H9 (cell line): ENCODE results near the gene ADRB1. TPM values are rescaled to one million over a fixed set of nuclear protein-coding genes. Genes with fewer than 3 reads are reported as not detected.

Experiments
- DNase-seq: peaks from one replicate; pipeline ENCODE4 v3.0.0-alpha.2; 2017
- H2AFZ ChIP-seq: one replicate; pipeline ENCODE4 v1.6.1; 2013; ENCODE audit warnings: mild to moderate bottlenecking, low read length, control low read depth, moderate library complexity
- H2AK5ac ChIP-seq: 2 replicates; pipeline ENCODE4 v1.6.1; 2013; ENCODE audit warnings: low read length, control low read depth, mixed read lengths; ENCODE audit not compliant: insufficient read length
- H2BK120ac ChIP-seq: one replicate; pipeline ENCODE4 v1.6.1; 2013; ENCODE audit warnings: low read depth, mild to moderate bottlenecking, low read length, control low read depth, inconsistent platforms; ENCODE audit not compliant: poor library complexity, severe bottlenecking
- H2BK12ac ChIP-seq: 2 replicates; pipeline ENCODE4 v1.6.1; 2013; ENCODE audit warnings: low read length, control low read depth, mixed read lengths, low read depth; ENCODE audit not compliant: insufficient read length
- H2BK15ac ChIP-seq: 2 replicates; pipeline ENCODE4 v1.6.1; 2013; ENCODE audit warnings: low read depth, low read length, control low read depth
- H2BK20ac ChIP-seq: one replicate; pipeline ENCODE4 v1.6.1; 2013; ENCODE audit warnings: low read depth, mild to moderate bottlenecking, low read length, control low read depth, inconsistent platforms; ENCODE audit not compliant: poor library complexity, severe bottlenecking
- H2BK5ac ChIP-seq: 2 replicates; pipeline ENCODE4 v1.6.1; 2013; ENCODE audit warnings: low read length, control low read depth, mixed read lengths; ENCODE audit not compliant: insufficient read length
- H3K14ac ChIP-seq: 2 replicates; pipeline ENCODE4 v1.6.1; 2013; ENCODE audit warnings: low read length, control low read depth; ENCODE audit not compliant: insufficient read depth
- H3K18ac ChIP-seq: 2 replicates; pipeline ENCODE4 v1.6.1; 2013; ENCODE audit warnings: low read depth, mild to moderate bottlenecking, mixed read lengths, low read length, control low read depth; ENCODE audit not compliant: insufficient read length
- H3K23ac ChIP-seq: 2 replicates; pipeline ENCODE4 v1.6.1; 2013; ENCODE audit warnings: low read length, control low read depth, mixed read lengths, low read depth; ENCODE audit not compliant: insufficient read length
- H3K23me2 ChIP-seq: 2 replicates; pipeline ENCODE4 v1.6.1; 2013; ENCODE audit warnings: low read depth, mild to moderate bottlenecking, mixed read lengths, low read length, control low read depth; ENCODE audit not compliant: insufficient read length, poor library complexity, severe bottlenecking
- H3K27ac ChIP-seq: 2 replicates; pipeline ENCODE4 v1.5.1; 2013; ENCODE audit warnings: low read length, control low read depth, mixed read lengths, low read depth; ENCODE audit not compliant: insufficient read length
- H3K27me3 ChIP-seq: 2 replicates; pipeline ENCODE4 v1.6.1; 2013; ENCODE audit warnings: low read length, control low read depth, inconsistent platforms; ENCODE audit not compliant: insufficient read depth
- H3K4ac ChIP-seq: 2 replicates; pipeline ENCODE4 v1.6.1; 2013; ENCODE audit warnings: low read depth, mild to moderate bottlenecking, control low read depth, inconsistent platforms, low read length, moderate library complexity
- H3K4me1 ChIP-seq: 2 replicates; pipeline ENCODE4 v1.6.1; 2013; ENCODE audit warnings: low read length, control low read depth, inconsistent platforms; ENCODE audit not compliant: insufficient read depth
- H3K4me2 ChIP-seq: 2 replicates; pipeline ENCODE4 v1.6.1; 2013; ENCODE audit warnings: low read length, control low read depth, mixed read lengths; ENCODE audit not compliant: insufficient read length, insufficient read depth
- H3K56ac ChIP-seq: 2 replicates; pipeline ENCODE4 v1.6.1; 2013; ENCODE audit warnings: low read depth, mild to moderate bottlenecking, mixed read lengths, low read length, control low read depth; ENCODE audit not compliant: insufficient read length
- H3K79me1 ChIP-seq: 2 replicates; pipeline ENCODE4 v1.6.1; 2013; ENCODE audit warnings: low read depth, mild to moderate bottlenecking, moderate library complexity, low read length, control low read depth, inconsistent platforms; ENCODE audit not compliant: insufficient read depth, poor library complexity, severe bottlenecking
- H3K79me2 ChIP-seq: 2 replicates; pipeline ENCODE4 v1.6.1; 2013; ENCODE audit warnings: low read length, control low read depth, inconsistent platforms; ENCODE audit not compliant: insufficient read depth
- H3K9ac ChIP-seq: 2 replicates; pipeline ENCODE4 v1.6.1; 2013; ENCODE audit warnings: low read length, control low read depth, mixed read lengths; ENCODE audit not compliant: insufficient read length; ENCODE audit errors: extremely low read depth
- H3K9me3 ChIP-seq: one replicate; pipeline ENCODE4 v1.6.1; 2013; ENCODE audit warnings: low read depth, low read length, inconsistent platforms; ENCODE audit not compliant: control insufficient read depth
- H3T11ph ChIP-seq: one replicate; pipeline ENCODE4 v1.6.1; 2013; ENCODE audit warnings: mild to moderate bottlenecking, low read length, control low read depth, inconsistent platforms
- H4K20me1 ChIP-seq: one replicate; pipeline ENCODE4 v1.6.1; 2013; ENCODE audit not compliant: control insufficient read depth, insufficient read length, insufficient read depth
- H4K5ac ChIP-seq: 2 replicates; pipeline ENCODE4 v1.6.1; 2013; ENCODE audit warnings: low read depth, mild to moderate bottlenecking, mixed read lengths, low read length, control low read depth; ENCODE audit not compliant: insufficient read length
- H4K8ac ChIP-seq: replicated peaks from 2 replicates; pipeline ENCODE4 v1.6.1; 2013; ENCODE audit warnings: low read length, control low read depth, mixed read lengths, low read depth; ENCODE audit not compliant: insufficient read length
- H4K91ac ChIP-seq: 2 replicates; pipeline ENCODE4 v1.6.1; 2013; ENCODE audit warnings: low read depth, mild to moderate bottlenecking, moderate library complexity, mixed read lengths, low read length, control low read depth; ENCODE audit not compliant: insufficient read length
- H3K27ac Mint-ChIP-seq, 3 experiments: 2 replicates in 2 of 3; 3 replicates in 1 of 3; pipeline ENCODE4 v1.8.0; 2020 to 2021; ENCODE audit warnings: mixed read lengths in 3 of 3, mild to moderate bottlenecking in 1 of 3, moderate library complexity in 1 of 3
- H3K27me3 Mint-ChIP-seq: 2 replicates; pipeline ENCODE4 v1.8.0; 2021; ENCODE audit warnings: low read depth, mild to moderate bottlenecking, moderate library complexity, mixed read lengths
- H3K36me3 Mint-ChIP-seq, 3 experiments: 2 replicates in 2 of 3; 3 replicates in 1 of 3; pipeline ENCODE4 v1.8.0; 2020 to 2021; ENCODE audit warnings: low read depth in 3 of 3, mixed read lengths in 3 of 3; ENCODE audit not compliant: insufficient read depth in 1 of 3
- H3K4me1 Mint-ChIP-seq, 2 experiments: 2 replicates each; pipeline ENCODE4 v1.8.0; 2020; ENCODE audit warnings: mixed read lengths in 2 of 2
- H3K4me3 Mint-ChIP-seq, 2 experiments: 2 replicates in 1 of 2; 3 replicates in 1 of 2; pipeline ENCODE4 v1.8.0; 2020 to 2021; ENCODE audit warnings: mild to moderate bottlenecking in 2 of 2, mixed read lengths in 2 of 2, moderate library complexity in 1 of 2
- H3K9me3 Mint-ChIP-seq, 2 experiments: 2 replicates in 1 of 2; 3 replicates in 1 of 2; pipeline ENCODE4 v1.8.0; 2020; ENCODE audit warnings: mild to moderate bottlenecking in 2 of 2, mixed read lengths in 2 of 2, moderate library complexity in 1 of 2
- total RNA-seq: library from RNA; stranded (reverse); gene quantifications from 2 replicates; pipeline ENCODE4 v1.2.1, GENCODE V29; 2021
- TF ChIP-seq, protein P1 (sequence below): fragments of 200-600 bp; sonication (generic); conservative IDR thresholded peaks from 3 replicates; pipeline ENCODE4 v1.8.0; 2021; ENCODE audit warnings: antibody characterized with exemption, mild to moderate bottlenecking

ADRB1 gene
- total RNA-seq, 1 experiment from 2014 or later, result 0.13 TPM

DNA sequence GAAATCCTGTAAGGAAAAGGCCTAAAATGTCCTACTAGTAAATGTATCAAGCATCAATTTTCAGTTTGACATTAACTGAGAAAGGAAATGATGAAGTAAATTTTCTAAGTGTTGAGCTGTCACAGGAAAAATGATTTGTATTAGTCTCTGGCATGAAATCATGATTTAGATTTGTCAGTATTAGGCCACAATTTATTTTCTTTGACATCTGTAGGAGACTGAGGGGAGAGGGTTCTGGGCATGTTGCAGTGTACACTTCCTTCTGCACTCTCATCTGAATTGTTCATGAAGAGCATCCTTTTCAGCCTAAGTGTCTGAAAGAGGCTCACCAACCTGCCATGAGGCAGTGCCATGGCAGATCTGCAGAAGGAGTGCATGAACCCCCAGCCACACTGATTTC lies 15.9 kb downstream of the ADRB1 start:
- H3K79me2 ChIP-seq, result no peaks in the 10 kb centered on the region
- H4K91ac ChIP-seq, result no peak overlapping the region
- no peaks in the 10 kb centered on the region for H3K79me1 ChIP-seq
- no peak overlapping the region for H2AK5ac ChIP-seq
- H2AFZ ChIP-seq, result no peak overlapping the region
- no peaks in the 10 kb centered on the region for H3K9me3 ChIP-seq
- Mint-ChIP-seq H3K36me3 (no peaks in the 10 kb centered on the region), H3K27me3 (peaks cover 8% of the 10 kb centered on the region), H3K4me1 (peaks cover 11 to 18% of the 10 kb centered on the region in 2 experiments), H3K27ac (no peak overlapping the region), H3K9me3 (no peaks in the 10 kb centered on the region), H3K4me3 (no peak overlapping the region)
- no peak for DNase-seq
- H2BK20ac ChIP-seq, result no peak overlapping the region
- H3K27ac ChIP-seq, result no peak overlapping the region
- H3K4me1 ChIP-seq, result no peaks in the 10 kb centered on the region; the same call in 1 of the 2 replicates
- no peak overlapping the region for H4K5ac ChIP-seq
- H3K56ac ChIP-seq, result no peak overlapping the region
- no peak overlapping the region for H3K23ac ChIP-seq
- H4K20me1 ChIP-seq, result no peaks in the 10 kb centered on the region
- TF ChIP-seq, protein P1, sequence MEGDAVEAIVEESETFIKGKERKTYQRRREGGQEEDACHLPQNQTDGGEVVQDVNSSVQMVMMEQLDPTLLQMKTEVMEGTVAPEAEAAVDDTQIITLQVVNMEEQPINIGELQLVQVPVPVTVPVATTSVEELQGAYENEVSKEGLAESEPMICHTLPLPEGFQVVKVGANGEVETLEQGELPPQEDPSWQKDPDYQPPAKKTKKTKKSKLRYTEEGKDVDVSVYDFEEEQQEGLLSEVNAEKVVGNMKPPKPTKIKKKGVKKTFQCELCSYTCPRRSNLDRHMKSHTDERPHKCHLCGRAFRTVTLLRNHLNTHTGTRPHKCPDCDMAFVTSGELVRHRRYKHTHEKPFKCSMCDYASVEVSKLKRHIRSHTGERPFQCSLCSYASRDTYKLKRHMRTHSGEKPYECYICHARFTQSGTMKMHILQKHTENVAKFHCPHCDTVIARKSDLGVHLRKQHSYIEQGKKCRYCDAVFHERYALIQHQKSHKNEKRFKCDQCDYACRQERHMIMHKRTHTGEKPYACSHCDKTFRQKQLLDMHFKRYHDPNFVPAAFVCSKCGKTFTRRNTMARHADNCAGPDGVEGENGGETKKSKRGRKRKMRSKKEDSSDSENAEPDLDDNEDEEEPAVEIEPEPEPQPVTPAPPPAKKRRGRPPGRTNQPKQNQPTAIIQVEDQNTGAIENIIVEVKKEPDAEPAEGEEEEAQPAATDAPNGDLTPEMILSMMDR, result no peak
- H3K9ac ChIP-seq, result no peak overlapping the region
- no peak overlapping the region for H2BK5ac ChIP-seq
- H3K4me2 ChIP-seq, result no peak overlapping the region
- no peaks in the 10 kb centered on the region for H3K23me2 ChIP-seq
- no peak overlapping the region for H3K18ac ChIP-seq
- H4K8ac ChIP-seq, result no peak overlapping the region
- no peak overlapping the region for H3K4ac ChIP-seq
- H2BK120ac ChIP-seq, result no peak overlapping the region
- H2BK12ac ChIP-seq, result no peak overlapping the region
- H3T11ph ChIP-seq, result no peak overlapping the region
- no peak overlapping the region for H2BK15ac ChIP-seq
- no peaks in the 10 kb centered on the region for H3K27me3 ChIP-seq
- no peak overlapping the region for H3K14ac ChIP-seq
